AG10803 (cell line): ENCODE results near the gene WNT3A.

Experiments used
- DNase-seq: peaks from one replicate; pipeline ENCODE4 v3.0.0; 2010; ENCODE audit warnings: low read depth
- H3K4me3 ChIP-seq: 2 replicates; pipeline ENCODE4 v1.5.1; 2011; ENCODE audit warnings: mild to moderate bottlenecking, low read length, control low read depth
- TF ChIP-seq, protein P1 (sequence below): conservative IDR thresholded peaks from 2 replicates; pipeline ENCODE4 v1.5.1; 2011; ENCODE audit warnings: mild to moderate bottlenecking, low read length, control low read depth, inconsistent platforms

The WNT3A gene

GRCh38 chr1:228063251-228064191, 56.7 kb downstream of the WNT3A start:
- TF ChIP-seq, protein P1, sequence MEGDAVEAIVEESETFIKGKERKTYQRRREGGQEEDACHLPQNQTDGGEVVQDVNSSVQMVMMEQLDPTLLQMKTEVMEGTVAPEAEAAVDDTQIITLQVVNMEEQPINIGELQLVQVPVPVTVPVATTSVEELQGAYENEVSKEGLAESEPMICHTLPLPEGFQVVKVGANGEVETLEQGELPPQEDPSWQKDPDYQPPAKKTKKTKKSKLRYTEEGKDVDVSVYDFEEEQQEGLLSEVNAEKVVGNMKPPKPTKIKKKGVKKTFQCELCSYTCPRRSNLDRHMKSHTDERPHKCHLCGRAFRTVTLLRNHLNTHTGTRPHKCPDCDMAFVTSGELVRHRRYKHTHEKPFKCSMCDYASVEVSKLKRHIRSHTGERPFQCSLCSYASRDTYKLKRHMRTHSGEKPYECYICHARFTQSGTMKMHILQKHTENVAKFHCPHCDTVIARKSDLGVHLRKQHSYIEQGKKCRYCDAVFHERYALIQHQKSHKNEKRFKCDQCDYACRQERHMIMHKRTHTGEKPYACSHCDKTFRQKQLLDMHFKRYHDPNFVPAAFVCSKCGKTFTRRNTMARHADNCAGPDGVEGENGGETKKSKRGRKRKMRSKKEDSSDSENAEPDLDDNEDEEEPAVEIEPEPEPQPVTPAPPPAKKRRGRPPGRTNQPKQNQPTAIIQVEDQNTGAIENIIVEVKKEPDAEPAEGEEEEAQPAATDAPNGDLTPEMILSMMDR = no peak
- no peak overlapping the region for H3K4me3 ChIP-seq
- DNase-seq = no peak

GRCh38 chr1:228064296-228064695, 57.5 kb downstream of the WNT3A start:
- TF ChIP-seq, protein P1 = no peak
- no peak overlapping the region for H3K4me3 ChIP-seq
- DNase-seq = no peak

GRCh38 chr1:228064741-228065542, 58.1 kb downstream of the WNT3A start:
- TF ChIP-seq, protein P1 = no peak
- H3K4me3 ChIP-seq = no peak overlapping the region
- DNase-seq = no peak

- DNase-seq = no peak
- TF ChIP-seq, protein P1 = no peak
- no peak overlapping the region for H3K4me3 ChIP-seq
Observed at GRCh38 chr1:228065543-228066347, 58.9 kb downstream of the WNT3A start.

DNA sequence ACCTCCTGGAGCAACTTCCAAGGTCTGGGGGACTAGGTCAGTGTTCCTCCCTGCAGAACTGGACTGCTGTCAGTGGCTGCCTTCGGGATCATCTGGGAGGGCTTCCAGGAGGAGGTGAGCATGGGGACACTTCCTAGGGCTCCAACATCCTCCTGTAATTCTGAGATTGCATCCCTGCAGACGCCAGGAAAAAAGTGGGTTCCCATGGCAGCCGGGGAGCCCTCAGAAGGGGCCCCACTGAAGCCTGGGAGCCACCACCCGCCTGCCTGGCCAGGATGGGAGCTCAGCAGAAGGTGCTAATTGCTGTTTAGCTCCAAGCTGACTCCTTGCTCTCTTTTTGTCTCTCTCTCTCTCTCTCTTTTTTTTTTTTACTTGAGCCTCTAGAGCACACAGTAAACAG, 59.6 kb downstream of the WNT3A start:
- no peak overlapping the region for H3K4me3 ChIP-seq
- TF ChIP-seq, protein P1 = no peak
- no peak for DNase-seq

DNA sequence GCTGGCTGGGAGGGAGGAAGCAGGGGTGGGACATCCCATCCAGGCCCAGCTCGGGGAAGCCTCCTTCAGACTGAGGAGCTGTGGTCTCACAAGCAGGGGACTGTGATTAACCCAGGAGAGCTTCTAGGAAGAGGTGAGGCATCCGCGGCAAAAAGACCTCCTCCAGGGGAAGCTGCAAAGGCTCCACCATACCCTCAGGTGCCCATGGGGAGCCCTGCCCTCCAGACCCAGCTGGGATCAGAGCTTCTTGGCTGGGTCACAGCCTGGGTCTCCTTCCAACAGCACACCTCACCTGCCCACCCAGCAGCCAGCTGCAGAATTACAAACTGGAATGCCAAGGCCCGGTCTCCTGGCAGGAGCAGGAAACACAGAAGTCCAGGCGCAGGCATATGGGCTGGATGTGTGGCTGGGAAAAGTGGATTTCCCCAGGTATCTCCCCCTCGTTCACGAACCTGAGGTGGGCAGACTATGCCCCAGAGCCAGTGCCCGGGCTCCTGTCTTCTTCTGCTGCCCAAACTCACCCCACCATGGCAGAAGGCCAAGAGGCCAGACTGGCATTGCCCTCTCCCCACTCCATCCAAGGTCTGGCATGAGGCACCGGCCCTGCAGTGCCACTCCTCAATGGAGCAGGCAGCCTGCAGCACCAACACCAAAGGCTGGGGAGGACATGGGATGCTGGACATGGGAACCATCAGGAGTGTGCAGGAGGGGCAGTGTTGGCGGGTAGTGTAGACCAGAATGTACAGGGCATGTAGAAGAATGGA, 60.3 kb downstream of the WNT3A start:
- no peak for DNase-seq

More for the DNA sequence above, 60.3 kb downstream of the WNT3A start:
- TF ChIP-seq, protein P1 = no peak
- no peak overlapping the region for H3K4me3 ChIP-seq
